H9 (cell line): Measurements from ENCODE around the gene PET100. TPM values are rescaled to one million over a fixed set of nuclear protein-coding genes. Genes with fewer than 3 reads are reported as not detected.

Experiments
- DNase-seq: peaks from one replicate; pipeline ENCODE4 v3.0.0-alpha.2; 2017
- H2AFZ ChIP-seq: one replicate; pipeline ENCODE4 v1.6.1; 2013; ENCODE audit warnings: mild to moderate bottlenecking, low read length, control low read depth, moderate library complexity
- H2AK5ac ChIP-seq: 2 replicates; pipeline ENCODE4 v1.6.1; 2013; ENCODE audit warnings: low read length, control low read depth, mixed read lengths; ENCODE audit not compliant: insufficient read length
- H2BK120ac ChIP-seq: one replicate; pipeline ENCODE4 v1.6.1; 2013; ENCODE audit warnings: low read depth, mild to moderate bottlenecking, low read length, control low read depth, inconsistent platforms; ENCODE audit not compliant: poor library complexity, severe bottlenecking
- H2BK12ac ChIP-seq: 2 replicates; pipeline ENCODE4 v1.6.1; 2013; ENCODE audit warnings: low read length, control low read depth, mixed read lengths, low read depth; ENCODE audit not compliant: insufficient read length
- H2BK15ac ChIP-seq: 2 replicates; pipeline ENCODE4 v1.6.1; 2013; ENCODE audit warnings: low read depth, low read length, control low read depth
- H2BK20ac ChIP-seq: one replicate; pipeline ENCODE4 v1.6.1; 2013; ENCODE audit warnings: low read depth, mild to moderate bottlenecking, low read length, control low read depth, inconsistent platforms; ENCODE audit not compliant: poor library complexity, severe bottlenecking
- H2BK5ac ChIP-seq: 2 replicates; pipeline ENCODE4 v1.6.1; 2013; ENCODE audit warnings: low read length, control low read depth, mixed read lengths; ENCODE audit not compliant: insufficient read length
- H3K14ac ChIP-seq: 2 replicates; pipeline ENCODE4 v1.6.1; 2013; ENCODE audit warnings: low read length, control low read depth; ENCODE audit not compliant: insufficient read depth
- H3K18ac ChIP-seq: 2 replicates; pipeline ENCODE4 v1.6.1; 2013; ENCODE audit warnings: low read depth, mild to moderate bottlenecking, mixed read lengths, low read length, control low read depth; ENCODE audit not compliant: insufficient read length
- H3K23ac ChIP-seq: 2 replicates; pipeline ENCODE4 v1.6.1; 2013; ENCODE audit warnings: low read length, control low read depth, mixed read lengths, low read depth; ENCODE audit not compliant: insufficient read length
- H3K23me2 ChIP-seq: 2 replicates; pipeline ENCODE4 v1.6.1; 2013; ENCODE audit warnings: low read depth, mild to moderate bottlenecking, mixed read lengths, low read length, control low read depth; ENCODE audit not compliant: insufficient read length, poor library complexity, severe bottlenecking
- H3K27ac ChIP-seq: 2 replicates; pipeline ENCODE4 v1.5.1; 2013; ENCODE audit warnings: low read length, control low read depth, mixed read lengths, low read depth; ENCODE audit not compliant: insufficient read length
- H3K27me3 ChIP-seq: 2 replicates; pipeline ENCODE4 v1.6.1; 2013; ENCODE audit warnings: low read length, control low read depth, inconsistent platforms; ENCODE audit not compliant: insufficient read depth
- H3K4ac ChIP-seq: 2 replicates; pipeline ENCODE4 v1.6.1; 2013; ENCODE audit warnings: low read depth, mild to moderate bottlenecking, control low read depth, inconsistent platforms, low read length, moderate library complexity
- H3K4me1 ChIP-seq: 2 replicates; pipeline ENCODE4 v1.6.1; 2013; ENCODE audit warnings: low read length, control low read depth, inconsistent platforms; ENCODE audit not compliant: insufficient read depth
- H3K4me2 ChIP-seq: 2 replicates; pipeline ENCODE4 v1.6.1; 2013; ENCODE audit warnings: low read length, control low read depth, mixed read lengths; ENCODE audit not compliant: insufficient read length, insufficient read depth
- H3K56ac ChIP-seq: 2 replicates; pipeline ENCODE4 v1.6.1; 2013; ENCODE audit warnings: low read depth, mild to moderate bottlenecking, mixed read lengths, low read length, control low read depth; ENCODE audit not compliant: insufficient read length
- H3K79me1 ChIP-seq: 2 replicates; pipeline ENCODE4 v1.6.1; 2013; ENCODE audit warnings: low read depth, mild to moderate bottlenecking, moderate library complexity, low read length, control low read depth, inconsistent platforms; ENCODE audit not compliant: insufficient read depth, poor library complexity, severe bottlenecking
- H3K79me2 ChIP-seq: 2 replicates; pipeline ENCODE4 v1.6.1; 2013; ENCODE audit warnings: low read length, control low read depth, inconsistent platforms; ENCODE audit not compliant: insufficient read depth
- H3K9ac ChIP-seq: 2 replicates; pipeline ENCODE4 v1.6.1; 2013; ENCODE audit warnings: low read length, control low read depth, mixed read lengths; ENCODE audit not compliant: insufficient read length; ENCODE audit errors: extremely low read depth
- H3K9me3 ChIP-seq: one replicate; pipeline ENCODE4 v1.6.1; 2013; ENCODE audit warnings: low read depth, low read length, inconsistent platforms; ENCODE audit not compliant: control insufficient read depth
- H3T11ph ChIP-seq: one replicate; pipeline ENCODE4 v1.6.1; 2013; ENCODE audit warnings: mild to moderate bottlenecking, low read length, control low read depth, inconsistent platforms
- H4K20me1 ChIP-seq: one replicate; pipeline ENCODE4 v1.6.1; 2013; ENCODE audit not compliant: control insufficient read depth, insufficient read length, insufficient read depth
- H4K5ac ChIP-seq: 2 replicates; pipeline ENCODE4 v1.6.1; 2013; ENCODE audit warnings: low read depth, mild to moderate bottlenecking, mixed read lengths, low read length, control low read depth; ENCODE audit not compliant: insufficient read length
- H4K8ac ChIP-seq: replicated peaks from 2 replicates; pipeline ENCODE4 v1.6.1; 2013; ENCODE audit warnings: low read length, control low read depth, mixed read lengths, low read depth; ENCODE audit not compliant: insufficient read length
- H4K91ac ChIP-seq: 2 replicates; pipeline ENCODE4 v1.6.1; 2013; ENCODE audit warnings: low read depth, mild to moderate bottlenecking, moderate library complexity, mixed read lengths, low read length, control low read depth; ENCODE audit not compliant: insufficient read length
- H3K27ac Mint-ChIP-seq, 3 experiments: 2 replicates in 2 of 3; 3 replicates in 1 of 3; pipeline ENCODE4 v1.8.0; 2020 to 2021; ENCODE audit warnings: mixed read lengths in 3 of 3, mild to moderate bottlenecking in 1 of 3, moderate library complexity in 1 of 3
- H3K27me3 Mint-ChIP-seq: 2 replicates; pipeline ENCODE4 v1.8.0; 2021; ENCODE audit warnings: low read depth, mild to moderate bottlenecking, moderate library complexity, mixed read lengths
- H3K36me3 Mint-ChIP-seq, 3 experiments: 2 replicates in 2 of 3; 3 replicates in 1 of 3; pipeline ENCODE4 v1.8.0; 2020 to 2021; ENCODE audit warnings: low read depth in 3 of 3, mixed read lengths in 3 of 3; ENCODE audit not compliant: insufficient read depth in 1 of 3
- H3K4me1 Mint-ChIP-seq, 2 experiments: 2 replicates each; pipeline ENCODE4 v1.8.0; 2020; ENCODE audit warnings: mixed read lengths in 2 of 2
- H3K4me3 Mint-ChIP-seq, 2 experiments: 2 replicates in 1 of 2; 3 replicates in 1 of 2; pipeline ENCODE4 v1.8.0; 2020 to 2021; ENCODE audit warnings: mild to moderate bottlenecking in 2 of 2, mixed read lengths in 2 of 2, moderate library complexity in 1 of 2
- H3K9me3 Mint-ChIP-seq, 2 experiments: 2 replicates in 1 of 2; 3 replicates in 1 of 2; pipeline ENCODE4 v1.8.0; 2020; ENCODE audit warnings: mild to moderate bottlenecking in 2 of 2, mixed read lengths in 2 of 2, moderate library complexity in 1 of 2
- CTCF ChIP-seq: fragments of 200-600 bp; sonication (generic); conservative IDR thresholded peaks from 3 replicates; pipeline ENCODE4 v1.8.0; 2021; ENCODE audit warnings: antibody characterized with exemption, mild to moderate bottlenecking
- WGBS: extraction: QIAGEN DNeasy Blood & Tissue Kit; methylation state at CpG from one replicate; pipeline ENCODE4 v1.1.7; 2013; ENCODE audit warnings: missing lambda C conversion rate, low lambda C conversion rate, mixed read lengths; ENCODE audit not compliant: insufficient read length; ENCODE audit errors: extremely low coverage; 5-methylcytosine and 5-hydroxymethylcytosine counted together
- total RNA-seq: library from RNA; stranded (reverse); gene quantifications from 2 replicates; pipeline ENCODE4 v1.2.1, GENCODE V29; 2021

PET100 gene
- total RNA-seq, 1 experiment from 2014 or later, result 129 TPM

GRCh38 chr19:7676854-7677253, 47.3 kb downstream of the PET100 start, which contains the start of gene MCEMP1:
Gene MCEMP1, plus strand, starts transcription at chr19:7677090. Its CDS starts 31 bp downstream, at chr19:7677121.
- no peak within 1 kb of the TSS for H4K91ac ChIP-seq
- H3K27ac ChIP-seq, result no peak within 1 kb of the TSS
- H3K23me2 ChIP-seq, result peaks cover 7% of the 10 kb centered on the region
- Mint-ChIP-seq H3K9me3 (peaks cover 0 to 4% of the 10 kb centered on the region in 2 experiments; a peak in 3 of 5 replicates), H3K27ac (peak within 1 kb of the TSS in 1 of 3 experiments; percentile 49; a peak in 1 of 7 replicates), H3K4me3 (no peak within 1 kb of the TSS), H3K4me1 (peaks cover 9 to 20% of the 10 kb centered on the region in 2 experiments), H3K27me3 (peaks cover 70% of the 10 kb centered on the region), H3K36me3 (peaks cover 0 to 2% (median 0%) of the 10 kb centered on the region in 3 experiments; a peak in 1 of 7 replicates)
- no peak within 1 kb of the TSS for H2BK5ac ChIP-seq
- H3K79me1 ChIP-seq, result no peaks in the 10 kb centered on the region
- H2AK5ac ChIP-seq, result no peak within 1 kb of the TSS
- TF ChIP-seq CTCF, result no peak
- no peak within 1 kb of the TSS for H3K56ac ChIP-seq
- no peak within 1 kb of the TSS for H3K9ac ChIP-seq
- no peak within 1 kb of the TSS for H2BK20ac ChIP-seq
- no peak within 1 kb of the TSS for H2BK12ac ChIP-seq
- H3K14ac ChIP-seq, result no peak within 1 kb of the TSS
- no peak within 1 kb of the TSS for H3T11ph ChIP-seq
- H3K4me2 ChIP-seq, result no peak within 1 kb of the TSS
- no peaks in the 10 kb centered on the region for H3K9me3 ChIP-seq
- no peak within 1 kb of the TSS for H3K23ac ChIP-seq
- H2BK120ac ChIP-seq, result no peak within 1 kb of the TSS
- H3K27me3 ChIP-seq, result no peaks in the 10 kb centered on the region; the same call in 1 of the 2 replicates
- WGBS, result no CpG with 5 or more reads among the region's 10 CpGs
- no peaks in the 10 kb centered on the region for H3K79me2 ChIP-seq
- H4K5ac ChIP-seq, result no peak within 1 kb of the TSS
- H2AFZ ChIP-seq, result no peak within 1 kb of the TSS
- H4K8ac ChIP-seq, result no peak within 1 kb of the TSS
- H2BK15ac ChIP-seq, result no peak within 1 kb of the TSS
- H4K20me1 ChIP-seq, result no peaks in the 10 kb centered on the region
- no peak for DNase-seq
- no peaks in the 10 kb centered on the region for H3K4me1 ChIP-seq
- no peak within 1 kb of the TSS for H3K18ac ChIP-seq
- H3K4ac ChIP-seq, result no peak within 1 kb of the TSS
